Inferior parietal cortex (tissue), 1 donor: ENCODE data around the gene ZNF805.
A peak's percentile ranks its signal among the peaks of the same experiment; 100 is the strongest.
"Not testable (repeated sequence)": the region's sequence is repeated elsewhere in the genome, so short reads cannot be mapped to it uniquely, and the experiment has no call there.

Experiments used
- DNase-seq: peaks from one replicate; pipeline ENCODE4 v3.0.0-alpha.2; 2016; ENCODE audit errors: extremely low spot score

ZNF805 gene

DNA sequence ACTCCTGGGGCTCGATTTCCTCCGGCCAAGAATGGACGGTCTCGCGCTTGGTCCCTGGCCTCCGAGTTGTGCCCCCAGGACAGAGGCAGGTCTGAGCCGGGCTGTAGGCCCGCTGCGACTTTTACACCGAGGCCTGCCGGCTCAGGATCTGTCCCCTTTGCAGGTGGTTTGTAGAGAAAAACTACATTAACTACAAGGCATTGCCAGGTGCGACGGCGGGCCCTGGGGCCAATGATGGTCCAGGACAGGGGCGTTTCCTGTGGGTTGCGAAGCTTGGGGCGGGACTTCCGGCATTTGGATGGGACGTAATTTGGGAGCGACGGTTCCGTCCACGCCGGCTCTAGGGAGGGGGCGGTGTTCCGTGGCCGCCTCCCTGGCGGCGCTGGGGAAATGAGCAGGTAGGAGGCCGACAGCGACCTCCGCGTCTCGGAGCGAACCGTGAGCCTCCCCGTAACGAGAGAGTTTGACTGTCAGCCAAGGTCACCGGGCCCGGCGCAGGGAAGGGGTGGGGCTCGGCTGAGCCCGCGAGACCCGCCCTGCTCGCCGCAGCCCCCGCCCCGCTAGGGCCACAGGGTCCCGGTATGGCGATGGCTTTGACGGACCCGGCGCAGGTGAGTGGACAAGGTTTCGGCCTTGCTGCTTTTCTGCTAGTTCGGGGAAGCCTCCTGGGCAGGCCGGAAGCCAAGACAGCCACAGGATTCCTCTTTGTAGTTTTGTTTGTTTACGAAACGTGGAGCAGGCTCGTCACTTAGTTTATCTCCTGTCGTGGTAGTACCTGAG lies at the start of gene ZNF805:
Gene ZNF805, plus strand, starts transcription at position 322 of the 780 bp plus-strand sequence. Its CDS starts 260 bp downstream, at position 582.
- peak; percentile 94 for DNase-seq

GRCh38 chr19:57191141-57192076 lies 49.0 kb upstream of the ZNF805 start, which contains the start of gene ZNF264:
TSS of gene ZNF264 (plus strand) at chr19:57191500. CDS start at chr19:57191914, 414 bp downstream.
- peak; percentile 88 for DNase-seq

GRCh38 chr19:57192077-57192420 lies 48.4 kb upstream of the ZNF805 start:
- DNase-seq: no peak

GRCh38 chr19:57192993-57193392 lies 47.4 kb upstream of the ZNF805 start:
- no peak for DNase-seq

GRCh38 chr19:57197874-57198273 lies 42.6 kb upstream of the ZNF805 start:
- not testable (repeated sequence) for DNase-seq

GRCh38 chr19:57202160-57202559 lies 38.3 kb upstream of the ZNF805 start:
- DNase-seq: no peak

GRCh38 chr19:57210381-57210780 lies 30.1 kb upstream of the ZNF805 start:
- peak; percentile 31 for DNase-seq

DNA sequence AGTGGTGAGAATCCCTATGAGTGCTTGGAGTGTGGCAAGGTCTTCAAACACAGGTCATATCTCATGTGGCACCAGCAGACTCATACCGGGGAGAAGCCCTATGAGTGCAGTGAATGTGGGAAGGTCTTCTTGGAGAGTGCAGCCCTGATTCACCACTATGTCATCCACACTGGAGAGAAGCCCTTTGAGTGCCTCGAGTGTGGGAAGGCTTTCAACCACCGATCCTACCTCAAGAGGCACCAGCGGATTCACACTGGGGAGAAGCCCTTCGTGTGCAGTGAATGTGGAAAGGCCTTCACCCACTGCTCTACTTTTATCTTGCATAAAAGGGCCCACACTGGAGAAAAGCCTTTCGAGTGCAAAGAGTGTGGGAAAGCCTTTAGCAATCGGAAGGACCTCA lies 28.3 kb upstream of the ZNF805 start:
- no peak for DNase-seq

DNA sequence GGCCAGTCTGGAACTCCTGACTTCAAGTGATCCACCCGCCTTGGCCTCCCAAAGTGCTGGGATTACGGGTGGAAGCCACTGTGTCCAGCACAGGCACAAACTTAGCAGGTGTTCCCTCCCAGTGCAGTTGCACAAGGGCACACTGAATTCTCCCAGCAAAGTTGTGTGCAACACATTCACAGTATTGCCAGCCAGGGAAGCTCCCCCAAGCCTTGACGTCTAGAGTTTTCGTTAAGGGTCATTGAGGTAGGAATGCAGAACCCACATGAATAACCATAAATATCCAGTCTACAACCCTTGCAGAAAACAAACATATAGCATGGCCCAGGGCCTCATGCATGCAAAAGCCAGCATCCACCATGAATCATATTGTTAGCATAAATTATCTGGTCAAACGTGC lies 12.9 kb upstream of the ZNF805 start:
- DNase-seq: no peak

DNA sequence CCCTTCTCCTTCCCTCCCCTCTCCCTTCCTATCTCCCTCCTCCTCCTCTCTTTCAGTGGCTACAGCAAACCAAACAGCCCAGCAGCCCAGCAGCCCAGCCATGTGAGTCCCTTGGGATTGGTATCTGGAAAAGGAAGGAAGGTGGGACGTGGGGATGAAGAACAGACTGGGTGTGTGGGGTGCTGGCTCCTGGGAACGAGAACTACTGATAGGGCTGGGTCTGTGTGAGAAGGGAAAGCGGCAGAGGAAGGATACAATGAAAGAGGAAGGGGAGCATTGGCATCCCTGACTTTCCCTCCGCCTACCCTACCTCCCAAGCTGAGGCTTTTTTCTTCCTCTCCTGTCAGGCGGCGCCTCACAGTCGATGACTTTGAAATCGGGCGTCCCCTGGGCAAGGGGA lies 8.7 kb upstream of the ZNF805 start:
- DNase-seq: no peak

DNA sequence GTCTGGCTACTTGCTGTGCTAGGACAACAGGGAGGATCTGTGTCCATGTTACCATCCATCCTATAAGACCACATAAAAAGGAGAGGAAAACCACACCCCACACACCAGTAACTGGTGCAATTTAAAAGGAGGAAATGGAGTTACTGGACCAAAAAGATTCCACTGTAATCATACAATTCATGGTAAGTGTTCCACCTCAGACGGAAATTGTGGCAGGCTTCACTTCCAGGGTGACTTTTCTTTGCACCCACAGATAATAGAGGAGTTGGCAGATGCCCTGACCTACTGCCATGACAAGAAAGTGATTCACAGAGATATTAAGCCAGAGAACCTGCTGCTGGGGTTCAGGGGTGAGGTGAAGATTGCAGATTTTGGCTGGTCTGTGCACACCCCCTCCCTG lies 7.2 kb upstream of the ZNF805 start:
- no peak for DNase-seq

DNA sequence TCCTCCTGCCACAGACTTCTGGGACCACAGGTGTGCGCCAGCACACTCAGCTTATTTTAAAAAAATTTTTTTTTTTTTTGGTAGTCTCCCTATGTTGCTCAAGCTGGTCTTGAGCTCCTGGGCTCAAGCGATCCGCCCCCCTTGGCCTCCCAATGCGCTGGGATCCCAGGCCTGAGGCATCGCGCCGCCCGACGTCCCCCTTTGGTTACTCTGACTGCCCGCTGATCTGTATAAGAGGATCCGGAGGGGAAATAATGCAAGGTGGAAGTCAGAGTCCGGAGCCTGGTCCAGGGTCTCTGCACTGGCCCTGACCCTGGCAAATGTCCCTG lies 486 bp upstream of the ZNF805 start:
- no peak for DNase-seq

- DNase-seq: peak; percentile 13
Observed at GRCh38 chr19:57241176-57241575, 744 bp downstream of the ZNF805 start.

- DNase-seq: no peak
Observed at GRCh38 chr19:57242821-57243220, 2.4 kb downstream of the ZNF805 start.

DNA sequence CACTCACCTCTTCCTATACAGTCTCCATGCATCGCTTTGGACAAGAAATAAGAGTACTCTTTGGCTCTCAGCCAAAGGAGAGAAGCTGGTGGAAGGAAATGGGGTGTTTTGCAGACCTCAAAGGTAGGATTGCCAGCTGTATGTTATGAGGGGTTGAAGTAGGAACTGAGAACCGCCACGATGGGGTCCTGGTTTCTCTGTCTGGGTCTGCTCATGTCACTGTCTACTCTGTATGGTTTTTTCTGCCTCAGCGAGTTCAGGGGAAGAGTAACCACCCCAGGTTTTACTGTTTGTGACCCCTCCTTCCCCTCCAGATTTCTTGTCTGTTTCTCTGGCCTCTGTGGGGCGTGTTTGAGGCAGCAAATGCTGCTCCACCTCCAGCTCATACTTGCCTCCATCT lies 4.1 kb downstream of the ZNF805 start:
- no peak for DNase-seq

DNA sequence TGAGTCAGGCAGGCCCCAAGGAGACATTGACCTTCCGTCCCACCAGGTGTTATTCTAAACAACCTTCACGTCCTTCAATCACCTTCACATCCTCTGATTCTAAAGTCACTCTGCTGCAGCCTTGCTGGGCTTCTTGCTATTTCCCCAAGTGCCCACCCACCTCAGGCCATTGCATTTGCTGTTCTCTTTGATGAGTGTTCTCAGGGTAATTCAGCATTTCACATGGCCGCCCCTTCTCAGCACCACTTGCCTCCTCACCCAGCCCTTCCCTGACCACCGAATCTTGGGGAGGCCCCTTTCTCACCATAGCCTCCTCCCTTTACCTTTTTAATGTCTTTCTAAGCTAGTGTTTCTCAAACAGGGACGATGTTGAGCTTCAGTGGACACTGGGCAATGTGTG lies 4.6 kb downstream of the ZNF805 start:
- no peak for DNase-seq

- DNase-seq: no peak
Observed at GRCh38 chr19:57245959-57246358, 5.5 kb downstream of the ZNF805 start.

DNA sequence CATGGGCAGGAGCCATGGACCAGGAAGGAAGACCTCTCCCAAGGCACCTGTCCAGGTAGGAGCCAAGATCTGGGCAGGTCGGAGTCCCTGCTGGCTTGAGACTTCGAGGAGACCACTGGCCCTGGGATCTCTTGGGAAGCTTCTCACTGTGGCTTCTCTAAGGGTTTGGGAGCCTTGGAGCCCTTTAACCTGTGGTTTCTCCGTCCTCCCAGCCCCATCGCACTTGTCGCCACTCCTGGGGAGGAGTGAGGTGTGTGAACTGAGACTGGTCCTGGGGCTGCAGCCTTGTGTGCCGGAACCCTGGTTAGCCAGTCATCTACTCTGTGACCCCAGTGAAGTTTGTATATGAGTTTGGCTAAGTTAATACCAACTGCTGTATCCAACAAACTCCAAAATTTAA lies 8.2 kb downstream of the ZNF805 start:
- DNase-seq: no peak

GRCh38 chr19:57249329-57249728 lies 8.9 kb downstream of the ZNF805 start:
- no peak for DNase-seq

DNA sequence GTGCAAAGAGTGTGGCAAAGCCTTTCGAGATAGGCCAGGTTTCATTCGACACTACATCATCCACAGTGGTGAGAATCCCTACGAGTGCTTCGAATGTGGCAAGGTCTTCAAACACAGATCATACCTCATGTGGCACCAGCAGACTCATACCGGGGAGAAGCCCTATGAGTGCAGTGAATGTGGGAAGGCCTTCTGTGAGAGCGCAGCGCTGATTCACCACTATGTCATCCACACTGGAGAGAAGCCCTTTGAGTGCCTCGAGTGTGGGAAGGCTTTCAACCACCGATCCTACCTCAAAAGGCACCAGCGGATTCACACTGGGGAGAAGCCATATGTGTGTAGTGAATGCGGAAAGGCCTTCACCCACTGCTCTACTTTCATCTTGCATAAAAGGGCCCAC lies 13.3 kb downstream of the ZNF805 start:
- DNase-seq: not testable (repeated sequence)

- DNase-seq: no peak
Observed at GRCh38 chr19:57262044-57262443, 21.6 kb downstream of the ZNF805 start.

DNA sequence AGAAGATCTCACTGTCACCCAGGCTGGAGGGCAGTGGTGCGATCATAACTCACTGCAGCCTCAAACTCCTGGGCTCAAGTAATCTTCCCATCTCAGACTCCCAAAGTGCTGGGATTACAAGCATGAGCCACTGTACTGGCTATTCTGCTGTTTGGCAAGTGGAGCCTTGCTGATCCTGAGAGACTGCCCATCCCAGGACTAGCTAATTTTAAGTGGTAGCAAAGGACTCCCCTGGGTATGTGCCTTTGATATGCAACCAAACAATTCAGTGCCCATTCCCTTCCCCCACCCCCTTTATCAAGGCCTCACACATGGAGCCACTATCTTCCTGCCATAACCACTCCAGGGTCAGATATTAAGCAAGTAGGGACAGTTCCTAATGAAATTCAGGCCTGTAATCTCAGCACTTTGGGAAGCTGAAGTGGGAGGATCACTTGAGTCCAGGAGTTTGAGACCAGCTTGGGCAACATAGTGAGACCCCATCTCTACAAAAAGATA lies 22.9 kb downstream of the ZNF805 start:
- no peak for DNase-seq

- DNase-seq: no peak
Observed at GRCh38 chr19:57267291-57267690, 26.9 kb downstream of the ZNF805 start.
